HepG2 (cell line): ENCODE measurements around the gene DOCK10. TPM values are rescaled to one million over a fixed set of nuclear protein-coding genes. Genes with fewer than 3 reads are reported as not detected.

Source experiments
- ATAC-seq: fragments of 200-7000 bp; cut with Tn5 transposase; 3 replicates; pipeline ENCODE4 v1.9.1; 2020; ENCODE audit warnings: mild to moderate bottlenecking, moderate library complexity
- BruUV-seq: library from RNA; stranded (reverse); fragments of 400-500 nt; replicated peaks from 2 replicates; lab custom pipeline; 2021; lab: Mats Ljungman, UMichigan
- CTCF ChIA-PET: fragments of 300-600 bp; formaldehyde crosslinking; extraction: SDS; loops from one replicate; lab custom pipeline; 2021; ENCODE audit warnings: low total read pairs, inconsistent platforms, low intra/inter-chr PET ratio; lab: Yijun Ruan, JAX
- POLR2A ChIA-PET: fragments of 350-600 bp; sonication (Branson Sonifier 250); formaldehyde crosslinking; loops from one replicate; lab custom pipeline; 2020; ENCODE audit warnings: antibody characterized with exemption, inconsistent platforms; lab: Yijun Ruan, JAX
- DNase-seq: peaks from one replicate; pipeline ENCODE4 v3.0.0-alpha.2; 2015; ENCODE audit warnings: low spot score
- FAIRE-seq: peaks from 3 replicates; lab custom pipeline; 2011; peaks lifted over from hg19 to GRCh38; lab: Jason Lieb, UNC
- H2AFZ ChIP-seq: one replicate; pipeline ENCODE4 v1.6.1; 2011; ENCODE audit warnings: low read length, inconsistent platforms
- H3K27ac ChIP-seq: fragments of 300-600 bp; 3 replicates; pipeline ENCODE4 v1.8.0; 2011; ENCODE audit warnings: mixed run types, mild to moderate bottlenecking, mixed read lengths, low read length, inconsistent platforms; ENCODE audit not compliant: insufficient read depth; ENCODE audit errors: extremely low read length
- H3K27me3 ChIP-seq, 2 experiments: fragments of 200-600 bp in 1 of 2; 2 replicates in 1 of 2; 3 replicates in 1 of 2; pipeline versions ENCODE4 v1.6.0 to v1.8.0; 2011; ENCODE audit warnings: low read length in 2 of 2, mild to moderate bottlenecking in 2 of 2, moderate library complexity in 2 of 2, inconsistent platforms in 1 of 2; ENCODE audit not compliant: insufficient read depth in 2 of 2, control insufficient read depth in 1 of 2
- H3K36me3 ChIP-seq, 2 experiments: fragments of 200-600 bp in 1 of 2; replicated peaks in 1 of 2; 2 replicates in 1 of 2; 3 replicates in 1 of 2; pipeline versions ENCODE4 v1.5.1 to v1.8.0; 2011; ENCODE audit warnings: low read length in 2 of 2, inconsistent platforms in 1 of 2; ENCODE audit not compliant: insufficient read depth in 2 of 2, control insufficient read depth in 1 of 2
- H3K4me1 ChIP-seq: 2 replicates; pipeline ENCODE4 v1.5.1; 2012; ENCODE audit warnings: low read length, inconsistent platforms; ENCODE audit not compliant: insufficient read depth
- H3K4me2 ChIP-seq: 2 replicates; pipeline ENCODE4 v1.6.0; 2011; ENCODE audit warnings: low read depth, low read length, inconsistent platforms
- H3K4me3 ChIP-seq, 3 experiments: fragments of 200-600 bp in 1 of 3; sonication (generic), shearing (Covaris generic) in 1 of 3; replicated peaks in 1 of 3; 2 replicates each; pipeline ENCODE4 v1.5.1; 2011 to 2016; ENCODE audit warnings: low read length in 3 of 3, inconsistent platforms in 2 of 3, low read depth in 2 of 3, mild to moderate bottlenecking in 2 of 3, control low read depth in 1 of 3, mixed read lengths in 1 of 3; ENCODE audit not compliant: insufficient read depth in 1 of 3
- H3K79me2 ChIP-seq: one replicate; pipeline ENCODE4 v1.6.1; 2011; ENCODE audit warnings: low read length, inconsistent platforms; ENCODE audit not compliant: insufficient read depth
- H3K9ac ChIP-seq: 2 replicates; pipeline ENCODE4 v1.6.0; 2011; ENCODE audit warnings: mild to moderate bottlenecking, low read depth, low read length, inconsistent platforms; ENCODE audit not compliant: insufficient read depth
- H3K9me3 ChIP-seq: 2 replicates; pipeline ENCODE4 v1.5.1; 2012; ENCODE audit warnings: mild to moderate bottlenecking, low read length
- H4K20me1 ChIP-seq: 2 replicates; pipeline ENCODE4 v1.6.0; 2011; ENCODE audit warnings: inconsistent platforms, mild to moderate bottlenecking, low read length, moderate library complexity; ENCODE audit not compliant: insufficient read depth
- CAMTA2 ChIP-seq: sonication (generic); formaldehyde crosslinking; IDR thresholded peaks from 2 replicates; pipeline ENCODE4 v1.4.0; 2020; ENCODE audit warnings: mild to moderate bottlenecking, missing genetic modification reagents, borderline replicate concordance
- HDAC6 ChIP-seq: fragments of 200-600 bp; sonication (generic); IDR thresholded peaks from 2 replicates; pipeline ENCODE4 v1.7.0; 2017; ENCODE audit warnings: mild to moderate bottlenecking, antibody characterized with exemption, low read length, low read depth
- HNRNPLL ChIP-seq: fragments of 200-400 bp; formaldehyde crosslinking; IDR thresholded peaks from 2 replicates; pipeline ENCODE4 v1.6.1; 2017; ENCODE audit warnings: mild to moderate bottlenecking, low read depth, low read length; ENCODE audit not compliant: poor library complexity, severe bottlenecking
- RXRA ChIP-seq: sonication (generic); formaldehyde crosslinking; IDR thresholded peaks from 2 replicates; pipeline ENCODE4 v1.5.1; 2020; ENCODE audit warnings: missing genetic modification reagents
- TCF7 ChIP-seq: sonication (generic); IDR thresholded peaks from 2 replicates; pipeline ENCODE4 v1.6.1; 2016; ENCODE audit warnings: antibody characterized with exemption, low read depth
- ZIK1 ChIP-seq: sonication (generic); formaldehyde crosslinking; IDR thresholded peaks from 2 replicates; pipeline ENCODE4 v1.5.0; 2020; ENCODE audit warnings: mild to moderate bottlenecking, low read depth, missing genetic modification reagents, borderline replicate concordance
- ZNF850 ChIP-seq: sonication (generic); formaldehyde crosslinking; conservative IDR thresholded peaks from 2 replicates; pipeline ENCODE4 v1.9.0; 2021; ENCODE audit warnings: mild to moderate bottlenecking, missing genetic modification reagents
- WGBS: methylation state at CpG from one replicate; pipeline ENCODE4 v1.1.6; 2017; ENCODE audit warnings: low lambda C conversion rate; 5-methylcytosine and 5-hydroxymethylcytosine counted together
- in situ Hi-C: cut with HindIII; loops from 2 replicates; pipeline ENCODE4 v1.10.0; 2017; ENCODE audit warnings: low pct_unique_long_range_greater_than_20kb; ENCODE audit not compliant: extremely low pct_ligation_motif_present
- intact Hi-C: fragments of 100-400 bp; cut with micrococcal nuclease; formaldehyde crosslinking; loops from one replicate; pipeline ENCODE4 v1.10.0; 2022; ENCODE audit not compliant: unreplicated experiment
- polyA plus RNA-seq, 8 experiments: library from polyadenylated mRNA; depleted of rRNA in 3 of 8; stranded (reverse) in 7 of 8; unstranded in 1 of 8; fragments of >200 nt; fragmentation: Illumina TruSeq in 4 of 8; extraction: Trizol in 4 of 8; gene quantifications; 2 replicates each; pipeline versions ENCODE4 v1.2.1 to v1.2.3, GENCODE V29; 2011 to 2016; ENCODE audit warnings: low read depth in 4 of 8, missing spikeins in 1 of 8, mixed read lengths in 1 of 8; ENCODE audit not compliant: insufficient read depth in 1 of 8
- total RNA-seq, 5 experiments: library from RNA; depleted of rRNA; stranded (reverse); fragments of >200 nt; fragmentation: Illumina TruSeq; extraction: Trizol; gene quantifications; 2 replicates each; pipeline ENCODE4 v1.2.3, GENCODE V29; 2016; ENCODE audit warnings: low read depth in 1 of 5
- TF ChIP-seq, protein P1 (sequence below): sonication (generic); formaldehyde crosslinking; IDR thresholded peaks from one replicate; pipeline ENCODE4 v1.5.1; 2020; ENCODE audit warnings: mild to moderate bottlenecking, missing genetic modification reagents; ENCODE audit errors: not compliant biosample characterization
- TF ChIP-seq, protein P2 (sequence below): sonication (generic); formaldehyde crosslinking; IDR thresholded peaks from 2 replicates; pipeline ENCODE4 v1.4.0; 2020; ENCODE audit warnings: missing genetic modification reagents, borderline replicate concordance

DOCK10 gene
- total and polyA plus RNA-seq, 2 of the 13 experiments (the other 11 are each of a cell fraction or from before 2014, with no cell fraction given): not detected

GRCh38 chr2:224995419-224995818 lies 46.8 kb downstream of the DOCK10 start (continued):
- TF ChIP-seq, protein P1, sequence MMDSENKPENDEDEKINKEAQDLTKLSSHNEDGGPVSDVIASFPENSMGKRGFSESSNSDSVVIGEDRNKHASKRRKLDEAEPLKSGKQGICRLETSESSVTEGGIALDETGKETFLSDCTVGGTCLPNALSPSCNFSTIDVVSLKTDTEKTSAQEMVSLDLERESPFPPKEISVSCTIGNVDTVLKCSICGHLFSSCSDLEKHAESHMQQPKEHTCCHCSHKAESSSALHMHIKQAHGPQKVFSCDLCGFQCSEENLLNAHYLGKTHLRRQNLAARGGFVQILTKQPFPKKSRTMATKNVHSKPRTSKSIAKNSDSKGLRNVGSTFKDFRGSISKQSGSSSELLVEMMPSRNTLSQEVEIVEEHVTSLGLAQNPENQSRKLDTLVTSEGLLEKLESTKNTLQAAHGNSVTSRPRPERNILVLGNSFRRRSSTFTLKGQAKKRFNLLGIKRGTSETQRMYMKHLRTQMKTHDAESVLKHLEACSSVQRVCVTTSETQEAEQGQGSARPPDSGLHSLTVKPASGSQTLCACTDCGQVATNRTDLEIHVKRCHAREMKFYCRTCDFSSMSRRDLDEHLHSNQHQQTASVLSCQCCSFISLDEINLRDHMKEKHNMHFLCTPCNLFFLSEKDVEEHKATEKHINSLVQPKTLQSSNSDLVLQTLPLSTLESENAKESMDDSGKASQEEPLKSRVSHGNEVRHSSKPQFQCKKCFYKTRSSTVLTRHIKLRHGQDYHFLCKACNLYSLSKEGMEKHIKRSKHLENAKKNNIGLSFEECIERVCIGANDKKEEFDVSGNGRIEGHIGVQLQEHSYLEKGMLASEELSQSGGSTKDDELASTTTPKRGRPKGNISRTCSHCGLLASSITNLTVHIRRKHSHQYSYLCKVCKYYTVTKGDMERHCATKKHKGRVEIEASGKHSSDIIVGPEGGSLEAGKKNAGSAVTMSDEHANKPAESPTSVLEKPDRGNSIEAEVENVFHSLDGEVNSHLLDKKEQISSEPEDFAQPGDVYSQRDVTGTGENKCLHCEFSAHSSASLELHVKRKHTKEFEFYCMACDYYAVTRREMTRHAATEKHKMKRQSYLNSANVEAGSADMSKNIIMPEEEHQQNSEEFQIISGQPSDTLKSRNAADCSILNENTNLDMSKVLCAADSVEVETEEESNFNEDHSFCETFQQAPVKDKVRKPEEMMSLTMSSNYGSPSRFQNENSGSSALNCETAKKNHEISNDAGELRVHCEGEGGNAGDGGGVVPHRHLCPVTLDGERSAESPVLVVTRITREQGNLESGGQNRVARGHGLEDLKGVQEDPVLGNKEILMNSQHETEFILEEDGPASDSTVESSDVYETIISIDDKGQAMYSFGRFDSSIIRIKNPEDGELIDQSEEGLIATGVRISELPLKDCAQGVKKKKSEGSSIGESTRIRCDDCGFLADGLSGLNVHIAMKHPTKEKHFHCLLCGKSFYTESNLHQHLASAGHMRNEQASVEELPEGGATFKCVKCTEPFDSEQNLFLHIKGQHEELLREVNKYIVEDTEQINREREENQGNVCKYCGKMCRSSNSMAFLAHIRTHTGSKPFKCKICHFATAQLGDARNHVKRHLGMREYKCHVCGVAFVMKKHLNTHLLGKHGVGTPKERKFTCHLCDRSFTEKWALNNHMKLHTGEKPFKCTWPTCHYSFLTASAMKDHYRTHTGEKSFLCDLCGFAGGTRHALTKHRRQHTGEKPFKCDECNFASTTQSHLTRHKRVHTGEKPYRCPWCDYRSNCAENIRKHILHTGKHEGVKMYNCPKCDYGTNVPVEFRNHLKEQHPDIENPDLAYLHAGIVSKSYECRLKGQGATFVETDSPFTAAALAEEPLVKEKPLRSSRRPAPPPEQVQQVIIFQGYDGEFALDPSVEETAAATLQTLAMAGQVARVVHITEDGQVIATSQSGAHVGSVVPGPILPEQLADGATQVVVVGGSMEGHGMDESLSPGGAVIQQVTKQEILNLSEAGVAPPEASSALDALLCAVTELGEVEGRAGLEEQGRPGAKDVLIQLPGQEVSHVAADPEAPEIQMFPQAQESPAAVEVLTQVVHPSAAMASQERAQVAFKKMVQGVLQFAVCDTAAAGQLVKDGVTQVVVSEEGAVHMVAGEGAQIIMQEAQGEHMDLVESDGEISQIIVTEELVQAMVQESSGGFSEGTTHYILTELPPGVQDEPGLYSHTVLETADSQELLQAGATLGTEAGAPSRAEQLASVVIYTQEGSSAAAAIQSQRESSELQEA: no peak
- TF ChIP-seq, all 625 proteins: peak for 0

- Histone ChIP-seq H3K9me3 (no peaks in the 10 kb centered on the region), H3K4me1 (no peaks in the 10 kb centered on the region), H2AFZ (no peak overlapping the region), H4K20me1 (no peaks in the 10 kb centered on the region), H3K4me2 (no peak overlapping the region), H3K27me3 (no peaks in the 10 kb centered on the region), H3K9ac (no peak overlapping the region), H3K27ac (no peak overlapping the region), H3K4me3 (no peak overlapping the region), H3K36me3 (no peaks in the 10 kb centered on the region), H3K79me2 (no peaks in the 10 kb centered on the region)
- in situ Hi-C loops: no loop called here
- no peak for FAIRE-seq
- DNase-seq: no peak
- ATAC-seq: no peak
- BruUV-seq: no TSS peak
- WGBS: 0% methylated on average over 1 of the region's 1 CpG
- ChIA-PET POLR2A (no interaction called here), CTCF (no interaction called here)
- intact Hi-C loops: no loop called here
- TF ChIP-seq RXRA (CRISPR knock-in tag): no peak
- TF ChIP-seq CAMTA2 (CRISPR knock-in tag): no peak
- no peak for TF ChIP-seq ZNF850 (CRISPR knock-in tag)
- TF ChIP-seq HNRNPLL: no peak
- TF ChIP-seq, protein P2, sequence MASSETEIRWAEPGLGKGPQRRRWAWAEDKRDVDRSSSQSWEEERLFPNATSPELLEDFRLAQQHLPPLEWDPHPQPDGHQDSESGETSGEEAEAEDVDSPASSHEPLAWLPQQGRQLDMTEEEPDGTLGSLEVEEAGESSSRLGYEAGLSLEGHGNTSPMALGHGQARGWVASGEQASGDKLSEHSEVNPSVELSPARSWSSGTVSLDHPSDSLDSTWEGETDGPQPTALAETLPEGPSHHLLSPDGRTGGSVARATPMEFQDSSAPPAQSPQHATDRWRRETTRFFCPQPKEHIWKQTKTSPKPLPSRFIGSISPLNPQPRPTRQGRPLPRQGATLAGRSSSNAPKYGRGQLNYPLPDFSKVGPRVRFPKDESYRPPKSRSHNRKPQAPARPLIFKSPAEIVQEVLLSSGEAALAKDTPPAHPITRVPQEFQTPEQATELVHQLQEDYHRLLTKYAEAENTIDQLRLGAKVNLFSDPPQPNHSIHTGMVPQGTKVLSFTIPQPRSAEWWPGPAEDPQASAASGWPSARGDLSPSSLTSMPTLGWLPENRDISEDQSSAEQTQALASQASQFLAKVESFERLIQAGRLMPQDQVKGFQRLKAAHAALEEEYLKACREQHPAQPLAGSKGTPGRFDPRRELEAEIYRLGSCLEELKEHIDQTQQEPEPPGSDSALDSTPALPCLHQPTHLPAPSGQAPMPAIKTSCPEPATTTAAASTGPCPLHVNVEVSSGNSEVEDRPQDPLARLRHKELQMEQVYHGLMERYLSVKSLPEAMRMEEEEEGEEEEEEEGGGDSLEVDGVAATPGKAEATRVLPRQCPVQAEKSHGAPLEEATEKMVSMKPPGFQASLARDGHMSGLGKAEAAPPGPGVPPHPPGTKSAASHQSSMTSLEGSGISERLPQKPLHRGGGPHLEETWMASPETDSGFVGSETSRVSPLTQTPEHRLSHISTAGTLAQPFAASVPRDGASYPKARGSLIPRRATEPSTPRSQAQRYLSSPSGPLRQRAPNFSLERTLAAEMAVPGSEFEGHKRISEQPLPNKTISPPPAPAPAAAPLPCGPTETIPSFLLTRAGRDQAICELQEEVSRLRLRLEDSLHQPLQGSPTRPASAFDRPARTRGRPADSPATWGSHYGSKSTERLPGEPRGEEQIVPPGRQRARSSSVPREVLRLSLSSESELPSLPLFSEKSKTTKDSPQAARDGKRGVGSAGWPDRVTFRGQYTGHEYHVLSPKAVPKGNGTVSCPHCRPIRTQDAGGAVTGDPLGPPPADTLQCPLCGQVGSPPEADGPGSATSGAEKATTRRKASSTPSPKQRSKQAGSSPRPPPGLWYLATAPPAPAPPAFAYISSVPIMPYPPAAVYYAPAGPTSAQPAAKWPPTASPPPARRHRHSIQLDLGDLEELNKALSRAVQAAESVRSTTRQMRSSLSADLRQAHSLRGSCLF (CRISPR knock-in tag): no peak
- TF ChIP-seq TCF7: no peak
- no peak for TF ChIP-seq HDAC6
- TF ChIP-seq ZIK1: no peak
Observed at GRCh38 chr2:224994242-224994823, 47.9 kb downstream of the DOCK10 start.
